Measurements from ENCODE around the gene CHRNA1.

DNA sequence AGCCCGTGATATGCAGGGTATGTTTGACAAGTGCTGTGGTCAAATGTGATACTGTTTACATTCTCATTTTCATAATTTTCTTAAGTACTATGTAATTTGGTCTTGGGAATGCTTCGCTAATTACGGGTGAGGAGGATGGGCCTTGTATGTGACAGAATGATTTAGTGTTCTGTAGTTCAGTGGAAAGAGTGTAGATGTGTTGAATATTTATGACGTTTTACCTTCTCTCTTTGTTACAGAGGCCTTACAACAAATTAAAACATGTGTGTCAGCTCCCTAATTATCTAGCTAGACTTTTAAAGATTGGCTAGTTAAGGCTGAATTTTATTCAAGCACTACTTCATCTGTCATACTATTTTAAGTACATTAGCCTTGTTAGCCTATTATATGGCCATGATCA, 10.6 kb upstream of the CHRNA1 start:
- no peak for TF ChIP-seq GATA2 (IDR thresholded peaks at IDR 0.05; ENCODE audit: low read depth, low read length)
- no peak for TF ChIP-seq GATA3 (IDR thresholded peaks at IDR 0.05; ENCODE audit: low read depth, low read length)

All from SH-SY5Y (cell line).